ENCODE results near the gene UBL7. TPM values are rescaled to one million over a fixed set of nuclear protein-coding genes. Genes with fewer than 3 reads are reported as not detected.

UBL7 gene
- total and polyA plus RNA-seq, 2 donors: 15.5 to 52.4 TPM

GRCh38 chr15:74441248-74441941 is 19.6 kb downstream of the UBL7 start:
- H3K4me3 ChIP-seq (ENCODE audit: low read depth, low read length): no peak overlapping the region
- H3K4me1 ChIP-seq (ENCODE audit: insufficient read depth): no peaks in the 10 kb centered on the region
- 82% methylated on average over 6 of the region's 6 CpGs for WGBS
- no peak for DNase-seq (ENCODE audit: extremely low spot score)
- no peak overlapping the region for H3K27ac ChIP-seq (ENCODE audit: low read depth)
- H3K36me3 ChIP-seq (ENCODE audit: insufficient read depth): no peaks in the 10 kb centered on the region

GRCh38 chr15:74438721-74439316 is 22.1 kb downstream of the UBL7 start:
- H3K4me3 ChIP-seq (ENCODE audit: low read depth, low read length): no peak overlapping the region
- H3K36me3 ChIP-seq (ENCODE audit: insufficient read depth): no peaks in the 10 kb centered on the region
- 0% methylated on average over 2 of the region's 2 CpGs for WGBS
- no peaks in the 10 kb centered on the region for H3K4me1 ChIP-seq (ENCODE audit: insufficient read depth)
- no peak overlapping the region for H3K27ac ChIP-seq (ENCODE audit: low read depth)
- DNase-seq (ENCODE audit: extremely low spot score): peak; percentile 36

GRCh38 chr15:74438206-74438605 is 22.8 kb downstream of the UBL7 start:
- H3K4me3 ChIP-seq (ENCODE audit: low read depth, low read length): no peak overlapping the region
- no peak for DNase-seq (ENCODE audit: extremely low spot score)
- H3K27ac ChIP-seq (ENCODE audit: low read depth): no peak overlapping the region
- no peaks in the 10 kb centered on the region for H3K36me3 ChIP-seq (ENCODE audit: insufficient read depth)
- 52% methylated on average over 2 of the region's 2 CpGs for WGBS
- no peaks in the 10 kb centered on the region for H3K4me1 ChIP-seq (ENCODE audit: insufficient read depth)

DNA sequence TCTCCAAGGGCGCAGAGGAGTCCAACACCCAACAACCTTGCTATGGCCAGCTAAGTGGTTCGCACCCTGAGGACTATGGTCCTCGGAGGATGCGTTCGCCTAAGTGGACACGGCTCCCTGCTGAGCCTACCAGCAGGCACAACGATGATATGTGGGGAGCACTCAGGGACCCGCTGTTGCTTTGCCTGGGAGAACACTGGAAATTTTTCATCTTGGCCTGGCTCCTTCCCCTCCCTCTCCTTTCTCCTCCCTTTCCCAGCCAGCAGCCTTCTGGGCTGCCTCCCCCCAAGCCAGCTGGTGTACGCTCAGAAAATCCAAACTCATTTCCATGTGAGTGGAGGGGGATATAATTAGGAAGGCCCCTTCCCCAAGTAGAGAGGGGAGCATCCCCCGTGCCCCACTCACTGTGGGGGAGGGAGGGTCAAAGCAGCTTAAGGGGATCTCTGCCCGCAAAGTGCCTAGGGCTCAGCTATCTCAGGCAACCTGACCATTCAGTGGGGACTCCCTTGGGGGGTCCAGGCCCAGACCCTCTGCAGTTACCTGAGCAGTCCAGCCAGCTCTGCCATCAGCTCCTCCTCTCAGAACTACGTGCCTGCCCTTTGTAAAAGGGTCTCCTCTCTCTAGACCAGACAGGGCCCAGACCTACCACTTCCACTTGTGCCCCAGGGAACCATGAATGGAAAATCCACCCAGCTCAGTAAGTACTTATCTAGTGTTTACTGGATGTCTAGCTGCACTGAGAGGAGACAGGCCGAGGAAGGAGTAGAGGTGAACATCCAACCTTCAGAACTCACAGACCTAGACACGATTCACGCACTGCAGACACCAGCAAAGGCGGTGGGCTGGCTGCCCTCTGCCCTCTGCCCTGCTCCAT is 26.5 kb downstream of the UBL7 start:
- Histone ChIP-seq H3K4me1 (ENCODE audit: insufficient read depth) (no peaks in the 10 kb centered on the region), H3K36me3 (ENCODE audit: insufficient read depth) (no peaks in the 10 kb centered on the region), H3K27ac (ENCODE audit: low read depth) (no peak overlapping the region), H3K4me3 (ENCODE audit: low read depth, low read length) (peak overlapping the region; percentile 72)
- DNase-seq (ENCODE audit: extremely low spot score): no peak
- WGBS: 57% methylated on average over 16 of the region's 16 CpGs

DNA sequence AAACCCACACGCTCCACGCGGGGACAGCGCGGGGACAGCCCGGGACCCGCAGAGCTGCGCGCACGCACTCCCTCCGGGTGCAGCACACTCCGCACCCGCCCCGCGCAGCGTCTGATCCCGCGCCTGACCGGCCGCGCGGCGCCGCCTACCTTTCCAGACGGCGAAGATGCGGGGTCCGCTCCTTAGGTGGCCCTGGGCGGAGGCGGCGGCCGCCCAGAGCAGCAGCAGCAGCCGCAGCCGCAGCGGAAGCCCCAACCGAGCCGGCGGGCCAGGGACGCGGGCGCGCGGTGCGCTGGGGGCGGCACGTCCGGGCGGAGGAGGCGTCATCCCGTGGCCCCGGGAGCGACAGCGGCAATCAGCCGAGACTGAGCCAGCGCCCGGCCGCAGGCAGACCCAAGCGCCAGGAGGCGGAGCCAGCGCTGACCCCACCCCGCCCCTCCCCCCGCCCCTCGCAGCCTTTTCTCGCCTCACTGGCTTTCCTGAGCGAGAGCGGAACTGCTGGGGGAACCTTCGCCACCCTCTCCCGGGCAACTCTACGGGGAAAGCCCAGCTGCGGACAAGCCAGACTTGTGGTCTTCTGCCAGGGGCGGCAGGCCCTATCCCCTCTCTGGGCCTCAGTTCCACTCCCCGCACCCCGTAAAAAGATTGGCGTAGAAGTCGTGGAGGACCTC is 27.2 kb downstream of the UBL7 start, which contains the start of gene SEMA7A:
TSS of gene SEMA7A (minus strand) at position 367 of the 671 bp plus-strand sequence. CDS start at position 327, 40 bp downstream.
- under 1% methylated on average over 75 of the region's 75 CpGs for WGBS
- no peaks in the 10 kb centered on the region for H3K4me1 ChIP-seq (ENCODE audit: insufficient read depth)
- no peak for DNase-seq (ENCODE audit: extremely low spot score)

DNA sequence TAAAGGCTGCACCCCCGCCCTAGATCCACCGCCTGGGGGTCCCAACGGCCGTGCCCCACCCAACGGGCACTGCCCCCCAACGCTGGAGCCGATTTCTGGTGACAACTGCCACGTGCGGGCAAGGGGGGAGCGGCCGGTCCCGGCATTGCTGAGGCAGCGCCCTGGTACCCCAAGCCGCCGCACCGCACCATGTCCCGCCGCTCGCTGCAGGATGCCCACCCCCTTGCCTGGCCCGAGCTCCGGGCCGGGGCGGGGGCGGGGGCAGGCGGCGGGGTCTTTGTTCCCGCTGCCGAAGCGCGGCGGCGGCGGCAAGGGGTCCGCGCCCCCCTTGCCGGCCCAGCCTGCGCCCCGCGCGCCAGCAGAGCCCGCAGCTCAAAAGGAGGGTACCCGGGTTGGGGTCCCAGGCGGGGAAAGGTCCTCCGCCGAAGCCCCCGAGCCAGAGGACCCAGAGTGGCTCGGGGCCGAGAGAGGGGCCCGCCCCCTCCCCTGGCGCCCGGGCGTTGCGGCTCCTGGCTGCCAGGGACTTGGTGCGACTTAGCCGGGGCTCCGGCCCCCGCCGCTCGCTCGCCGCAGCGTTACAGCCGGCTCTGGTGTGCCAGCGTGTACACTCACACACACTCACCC is 27.9 kb downstream of the UBL7 start:
- 1% methylated on average over 63 of the region's 64 CpGs for WGBS
- Histone ChIP-seq H3K4me3 (ENCODE audit: low read depth, low read length) (peak overlapping the region; percentile 72), H3K36me3 (ENCODE audit: insufficient read depth) (no peaks in the 10 kb centered on the region), H3K4me1 (ENCODE audit: insufficient read depth) (no peaks in the 10 kb centered on the region), H3K27ac (ENCODE audit: low read depth) (no peak overlapping the region)
- no peak for DNase-seq (ENCODE audit: extremely low spot score)

More for the DNA sequence above, 27.2 kb downstream of the UBL7 start, which contains the start of gene SEMA7A:
- Histone ChIP-seq H3K36me3 (ENCODE audit: insufficient read depth) (no peaks in the 10 kb centered on the region), H3K27ac (ENCODE audit: low read depth) (peak within 1 kb of the TSS; percentile 18), H3K4me3 (ENCODE audit: low read depth, low read length) (peak within 1 kb of the TSS; percentile 72)

- Histone ChIP-seq H3K27ac (ENCODE audit: low read depth) (no peak overlapping the region), H3K4me3 (ENCODE audit: low read depth, low read length) (peak overlapping the region; percentile 72), H3K36me3 (ENCODE audit: insufficient read depth) (no peaks in the 10 kb centered on the region), H3K4me1 (ENCODE audit: insufficient read depth) (no peaks in the 10 kb centered on the region)
- no peak for DNase-seq (ENCODE audit: extremely low spot score)
- WGBS: 31% methylated on average over 21 of the region's 21 CpGs
These were observed 28.5 kb downstream of the UBL7 start for GRCh38 chr15:74432271-74432967.

- 79% methylated on average over 8 of the region's 8 CpGs for WGBS
- H3K36me3 ChIP-seq (ENCODE audit: insufficient read depth): no peaks in the 10 kb centered on the region
- H3K4me3 ChIP-seq (ENCODE audit: low read depth, low read length): no peak overlapping the region
- no peaks in the 10 kb centered on the region for H3K4me1 ChIP-seq (ENCODE audit: insufficient read depth)
- no peak overlapping the region for H3K27ac ChIP-seq (ENCODE audit: low read depth)
- DNase-seq (ENCODE audit: extremely low spot score): no peak
These were observed 29.3 kb downstream of the UBL7 start for GRCh38 chr15:74431645-74432044.

DNA sequence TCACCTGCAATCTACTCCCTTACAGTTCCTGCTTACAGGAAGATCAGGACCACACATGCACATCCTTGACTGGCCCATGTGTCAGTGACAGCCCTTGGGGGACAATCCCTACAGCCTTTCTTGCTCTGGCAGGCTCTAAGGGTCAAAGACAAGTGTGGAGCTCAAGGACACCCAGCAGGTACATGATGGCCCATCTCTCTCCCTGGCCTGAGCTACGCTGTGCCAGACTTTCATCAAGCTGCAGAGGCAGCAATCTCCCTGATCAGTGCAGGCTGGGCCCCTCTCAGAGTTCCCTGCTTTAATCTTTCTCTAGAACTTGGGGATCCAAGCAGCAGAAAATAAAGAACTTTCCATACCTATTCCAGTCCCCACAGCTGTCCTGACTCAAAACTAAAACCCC is 29.8 kb downstream of the UBL7 start:
- H3K4me1 ChIP-seq (ENCODE audit: insufficient read depth): no peaks in the 10 kb centered on the region
- H3K36me3 ChIP-seq (ENCODE audit: insufficient read depth): no peaks in the 10 kb centered on the region
- no peak overlapping the region for H3K27ac ChIP-seq (ENCODE audit: low read depth)
- no peak for DNase-seq (ENCODE audit: extremely low spot score)
- no peak overlapping the region for H3K4me3 ChIP-seq (ENCODE audit: low read depth, low read length)
- 95% methylated on average over 1 of the region's 1 CpG for WGBS

GRCh38 chr15:74430510-74430951 is 30.4 kb downstream of the UBL7 start:
- H3K36me3 ChIP-seq (ENCODE audit: insufficient read depth): no peaks in the 10 kb centered on the region
- no peak for DNase-seq (ENCODE audit: extremely low spot score)
- WGBS: 68% methylated on average over 6 of the region's 6 CpGs
- H3K4me1 ChIP-seq (ENCODE audit: insufficient read depth): no peaks in the 10 kb centered on the region
- H3K27ac ChIP-seq (ENCODE audit: low read depth): no peak overlapping the region
- H3K4me3 ChIP-seq (ENCODE audit: low read depth, low read length): no peak overlapping the region

GRCh38 chr15:74429781-74430400 is 31.1 kb downstream of the UBL7 start:
- no peak overlapping the region for H3K4me3 ChIP-seq (ENCODE audit: low read depth, low read length)
- DNase-seq (ENCODE audit: extremely low spot score): no peak
- no peak overlapping the region for H3K27ac ChIP-seq (ENCODE audit: low read depth)
- no peaks in the 10 kb centered on the region for H3K4me1 ChIP-seq (ENCODE audit: insufficient read depth)
- no peaks in the 10 kb centered on the region for H3K36me3 ChIP-seq (ENCODE audit: insufficient read depth)
- 89% methylated on average over 6 of the region's 6 CpGs for WGBS
